HL-60 (cell line): ENCODE results near the gene SNX10.

ENCODE experiments used
- DNase-seq, 2 experiments: peaks; one replicate each; pipeline ENCODE4 v3.0.0-alpha.2; 2010 to 2020; ENCODE audit warnings: low read depth in 1 of 2, low spot score in 1 of 2
- H3K27ac ChIP-seq: fragments of 250-450 bp; sonication (Bioruptor Pico); replicated peaks from 2 replicates; pipeline ENCODE4 v1.5.1; 2020; ENCODE audit warnings: mild to moderate bottlenecking, moderate library complexity
- H3K27me3 ChIP-seq: fragments of 250-450 bp; sonication (Bioruptor Pico); 2 replicates; pipeline ENCODE4 v1.5.1; 2021; ENCODE audit warnings: mild to moderate bottlenecking, moderate library complexity; ENCODE audit not compliant: insufficient read depth, poor library complexity, severe bottlenecking
- H3K4me3 ChIP-seq: replicated peaks from 2 replicates; pipeline ENCODE4 v1.5.1; 2011; ENCODE audit warnings: mild to moderate bottlenecking, control low read depth, low read length; ENCODE audit not compliant: insufficient read depth
- CTCF ChIP-seq: IDR thresholded peaks from one replicate; pipeline ENCODE4 v1.5.1; 2011; ENCODE audit warnings: low read length, control low read depth, inconsistent platforms; ENCODE audit not compliant: insufficient read depth
- GABPA ChIP-seq: IDR thresholded peaks from 2 replicates; pipeline ENCODE4 v1.6.1; 2012; ENCODE audit warnings: low read depth
- POLR2AphosphoS5 ChIP-seq: IDR thresholded peaks from 2 replicates; pipeline ENCODE4 v1.6.1; 2012; ENCODE audit warnings: low read depth
- REST ChIP-seq: IDR thresholded peaks from 2 replicates; pipeline ENCODE4 v1.6.1; 2012; ENCODE audit warnings: low read depth; ENCODE audit not compliant: insufficient replicate concordance
- SPI1 ChIP-seq: IDR thresholded peaks from 2 replicates; pipeline ENCODE4 v1.6.1; 2012; ENCODE audit warnings: low read depth, mild to moderate bottlenecking, borderline replicate concordance

SNX10 gene

GRCh38 chr7:26378016-26378415 is 86.4 kb downstream of the SNX10 start:
- DNase-seq, result no peak
- H3K4me3 ChIP-seq, result no peak overlapping the region
- TF ChIP-seq REST (no peak), CTCF (no peak), SPI1 (no peak), GABPA (no peak), POLR2AphosphoS5 (no peak)
- peaks cover 5% of the 10 kb centered on the region for H3K27me3 ChIP-seq
- no peak overlapping the region for H3K27ac ChIP-seq

- no peak for DNase-seq
- Histone ChIP-seq H3K27me3 (peaks cover 5% of the 10 kb centered on the region), H3K4me3 (no peak overlapping the region), H3K27ac (no peak overlapping the region)
- TF ChIP-seq POLR2AphosphoS5 (no peak), CTCF (no peak), GABPA (no peak), REST (no peak), SPI1 (no peak)
Observed at GRCh38 chr7:26379711-26380110, 88.0 kb downstream of the SNX10 start.

GRCh38 chr7:26381476-26382353 is 90.1 kb downstream of the SNX10 start:
- H3K4me3 ChIP-seq, result no peak overlapping the region
- no peak for TF ChIP-seq GABPA
- TF ChIP-seq CTCF, result no peak
- no peak for TF ChIP-seq REST
- TF ChIP-seq SPI1, result no peak
- no peak for TF ChIP-seq POLR2AphosphoS5
- no peak overlapping the region for H3K27ac ChIP-seq
- DNase-seq, result peak in 1 of 2 experiments; percentile 11
- peaks cover 10% of the 10 kb centered on the region for H3K27me3 ChIP-seq
